Fibroblast of the conjunctiva (primary cell): ENCODE results near the gene REEP6.
"Not testable (repeated sequence)": the region's sequence is repeated elsewhere in the genome, so short reads cannot be mapped to it uniquely, and the experiment has no call there.

Experiments used
- DNase-seq: peaks from one replicate; pipeline ENCODE4 v3.0.0-alpha.2; 2010; ENCODE audit warnings: low read depth

REEP6 gene

GRCh38 chr19:1490311-1491113, 469 bp upstream of the REEP6 start, which contains the start of gene PCSK4:
TSS of gene PCSK4 (minus strand) at chr19:1490350. CDS start at chr19:1490346, 4 bp downstream.
- peak; percentile 99 for DNase-seq

GRCh38 chr19:1491849-1492170, 829 bp downstream of the REEP6 start:
- DNase-seq, result no peak

GRCh38 chr19:1492474-1493006, 1.6 kb downstream of the REEP6 start:
- DNase-seq, result no peak

GRCh38 chr19:1494115-1494815, 3.3 kb downstream of the REEP6 start:
- no peak for DNase-seq

DNA sequence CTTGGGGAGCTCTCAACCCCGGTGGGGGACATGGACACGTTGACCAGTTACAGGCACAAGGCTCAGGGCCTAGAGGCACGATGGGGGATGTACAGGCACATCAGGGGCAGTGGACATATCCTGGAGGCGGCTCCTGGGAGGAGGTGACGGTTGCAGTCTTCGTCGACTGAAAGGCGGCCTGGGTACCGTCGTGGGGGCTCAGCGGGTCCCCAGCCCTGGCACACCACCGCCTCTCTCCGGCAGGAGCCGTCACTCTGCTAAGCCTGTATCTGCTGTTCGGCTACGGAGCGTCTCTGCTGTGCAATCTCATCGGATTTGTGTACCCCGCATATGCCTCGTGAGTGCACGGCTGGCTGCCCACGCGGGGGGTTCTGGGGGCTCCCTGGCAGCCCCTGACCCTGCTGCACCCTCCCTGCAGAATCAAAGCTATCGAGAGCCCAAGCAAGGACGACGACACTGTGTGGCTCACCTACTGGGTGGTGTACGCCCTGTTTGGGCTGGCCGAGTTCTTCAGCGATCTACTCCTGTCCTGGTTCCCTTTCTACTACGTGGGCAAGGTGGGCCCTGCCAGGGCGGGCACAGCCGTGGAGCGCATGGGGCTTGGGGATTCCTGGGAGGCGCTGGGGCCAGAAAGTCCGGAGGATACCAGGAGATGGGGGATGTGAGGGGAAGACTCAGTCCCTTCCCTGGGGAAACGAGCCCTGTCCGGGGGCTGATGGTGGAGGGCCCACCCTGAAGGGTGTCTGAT, 4.2 kb downstream of the REEP6 start:
- no peak for DNase-seq

- no peak for DNase-seq
Observed at GRCh38 chr19:1495799-1496713, 5.1 kb downstream of the REEP6 start.

DNA sequence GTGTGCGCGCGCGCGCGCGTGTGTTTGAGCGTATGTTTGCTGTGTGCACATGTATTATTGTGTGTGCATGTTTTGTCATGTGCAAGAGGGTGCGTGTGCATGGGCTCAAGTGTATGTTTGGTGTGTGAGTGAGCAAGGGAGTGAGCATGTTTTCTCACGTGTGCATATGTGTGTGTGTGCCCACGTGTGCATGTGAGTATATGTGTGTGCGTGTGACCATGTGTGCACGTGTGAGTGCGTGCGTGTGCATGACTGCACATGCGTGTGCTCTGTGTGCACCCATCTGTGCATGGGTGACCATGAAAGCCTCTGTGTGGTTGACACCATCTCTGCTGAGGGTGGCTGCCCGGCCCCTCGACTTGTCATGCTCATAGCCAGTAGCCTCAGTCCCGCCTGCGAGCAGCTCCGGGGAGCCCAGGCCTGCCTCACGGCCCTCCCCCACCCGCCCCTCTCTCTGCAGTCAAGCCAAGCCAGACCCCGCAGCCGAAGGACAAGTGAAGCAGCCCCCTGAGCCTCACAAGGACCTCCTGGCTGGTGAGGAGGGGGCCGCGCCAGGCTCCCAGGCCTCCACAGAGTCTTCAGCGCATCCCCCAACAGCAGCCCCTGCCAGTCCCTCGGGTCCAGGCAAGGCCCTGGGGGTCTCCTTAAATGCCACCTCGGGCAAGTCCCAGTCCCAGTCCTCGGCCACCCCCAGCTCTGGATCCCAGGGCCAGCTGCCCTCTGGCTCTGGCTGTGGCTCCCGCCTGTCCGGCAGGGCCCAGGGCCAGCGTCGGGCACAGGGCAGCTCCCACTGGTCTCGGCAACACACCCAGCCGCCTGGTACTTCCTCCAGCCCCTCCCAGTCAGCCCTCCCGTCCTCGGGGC, 6.0 kb downstream of the REEP6 start:
- DNase-seq, result no peak

- no peak for DNase-seq
Observed at GRCh38 chr19:1497578-1498235, 6.7 kb downstream of the REEP6 start.

DNA sequence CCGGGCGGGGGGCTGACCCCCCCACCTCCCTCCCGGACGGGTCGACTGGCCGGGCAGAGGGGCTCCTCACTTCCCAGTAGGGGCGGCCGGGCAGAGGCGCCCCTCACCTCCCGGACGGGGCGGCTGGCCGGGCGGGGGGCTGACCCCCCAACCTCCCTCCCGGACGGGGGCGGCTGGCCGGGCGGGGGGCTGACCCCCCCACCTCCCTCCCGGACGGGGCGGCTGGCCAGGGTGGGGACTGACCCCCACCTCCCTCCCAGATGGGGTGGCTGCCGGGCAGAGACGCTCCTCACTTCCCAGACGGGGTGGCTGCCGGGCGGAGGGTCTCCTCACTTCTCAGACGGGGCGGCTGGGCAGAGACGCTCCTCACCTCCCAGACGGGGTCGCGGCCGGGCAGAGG, 8.2 kb downstream of the REEP6 start:
- DNase-seq, result not testable (repeated sequence)

DNA sequence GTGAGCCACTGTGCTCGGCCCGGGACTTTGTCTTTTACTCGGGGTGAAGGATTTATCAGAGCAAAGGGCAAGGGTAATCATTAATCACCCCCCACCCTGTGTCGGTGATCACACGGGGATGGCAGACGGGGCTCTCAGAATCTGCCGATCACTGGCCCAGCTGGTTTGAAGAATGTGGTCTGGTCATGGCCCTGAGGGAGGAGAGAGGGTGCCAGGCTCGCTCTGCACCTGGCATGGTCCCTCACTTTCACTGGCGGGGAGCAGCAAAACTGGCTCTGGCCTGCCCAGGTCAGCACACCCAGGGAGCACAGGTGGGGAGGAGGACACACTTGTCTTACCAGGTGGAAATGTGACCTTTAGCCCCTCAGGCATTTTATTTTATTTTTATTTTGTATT, 10.2 kb downstream of the REEP6 start:
- DNase-seq, result no peak

GRCh38 chr19:1502433-1503088, 11.6 kb downstream of the REEP6 start:
- DNase-seq, result no peak

- DNase-seq, result no peak
Observed at GRCh38 chr19:1503089-1503924, 12.3 kb downstream of the REEP6 start.

GRCh38 chr19:1503925-1504773, 13.2 kb downstream of the REEP6 start:
- DNase-seq, result no peak

DNA sequence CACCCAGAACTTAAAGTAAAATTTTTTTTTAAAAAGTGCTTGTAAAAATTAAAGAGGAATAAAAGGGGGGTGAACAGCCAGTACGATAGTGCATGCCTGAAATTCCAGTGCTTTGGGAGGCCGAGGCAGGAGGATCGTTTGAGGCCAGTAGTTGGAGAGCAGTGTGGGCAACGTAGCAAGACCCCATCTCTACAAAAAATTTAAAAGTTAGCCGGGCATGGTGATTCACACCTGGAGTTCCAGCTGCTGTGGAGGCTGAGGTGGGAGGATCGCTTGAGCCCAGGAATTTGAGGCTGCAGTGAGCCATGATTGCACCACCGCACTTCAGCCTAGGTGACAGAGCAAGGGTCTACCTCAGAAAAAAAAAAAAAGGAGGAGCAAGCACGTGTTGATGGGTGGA, 14.0 kb downstream of the REEP6 start:
- DNase-seq, result no peak

- no peak for DNase-seq
Observed at GRCh38 chr19:1505991-1506881, 15.3 kb downstream of the REEP6 start.

GRCh38 chr19:1507192-1507660, 16.2 kb downstream of the REEP6 start:
- DNase-seq, result no peak
